ENCODE results near the gene FBP1. TPM values are rescaled to one million over a fixed set of nuclear protein-coding genes. Genes with fewer than 3 reads are reported as not detected.

FBP1 gene
- total RNA-seq, 1 donor from 2014 or later = 5.3 TPM

GRCh38 chr9:94554078-94554438 lies 85.3 kb downstream of the FBP1 start:
- no peak overlapping the region for H3K27ac Mint-ChIP-seq
- H3K27me3 Mint-ChIP-seq (ENCODE audit: low read depth) = no peaks in the 10 kb centered on the region
- peaks cover 4% of the 10 kb centered on the region for H3K36me3 Mint-ChIP-seq
- no peaks in the 10 kb centered on the region for H3K9me3 Mint-ChIP-seq
- no peak for TF ChIP-seq CTCF (IDR thresholded peaks at IDR 0.05; ENCODE audit: unreplicated experiment)
- no peak overlapping the region for H3K4me3 Mint-ChIP-seq
- H3K4me1 Mint-ChIP-seq = peaks cover 29% of the 10 kb centered on the region
- no peak for DNase-seq (ENCODE audit: low spot score in 2 of 2, unreplicated experiment in 2 of 2)

Other genes starting within 250 kb of the FBP1 start
- gene PCAT7, start 84.4 kb downstream of the FBP1 start, total RNA-seq = 18.5 to 19.0 TPM (median 18.8 TPM) in 3 replicates
- gene FBP2, start 45.7 kb downstream of the FBP1 start, total RNA-seq = not detected in 3 replicates
- gene AOPEP, start 87.2 kb upstream of the FBP1 start, total RNA-seq = 56.3 to 63.0 TPM (median 61.4 TPM) in 3 replicates

Data from mesothelial cell of epicardium (in vitro differentiated cells).